HG02678 (cell line): Measurements from ENCODE around the gene APOLD1.
A peak's percentile ranks its signal among the peaks of the same experiment; 100 is the strongest.
"Not testable (repeated sequence)": the region's sequence is repeated elsewhere in the genome, so short reads cannot be mapped to it uniquely, and the experiment has no call there.

ENCODE experiments used
- ATAC-seq: cut with Tn5 transposase; IDR thresholded peaks from one replicate; pipeline ENCODE4 v1.9.1; 2021; ENCODE audit warnings: mild to moderate bottlenecking, moderate library complexity; ENCODE audit not compliant: unreplicated experiment

The APOLD1 gene, protein sequence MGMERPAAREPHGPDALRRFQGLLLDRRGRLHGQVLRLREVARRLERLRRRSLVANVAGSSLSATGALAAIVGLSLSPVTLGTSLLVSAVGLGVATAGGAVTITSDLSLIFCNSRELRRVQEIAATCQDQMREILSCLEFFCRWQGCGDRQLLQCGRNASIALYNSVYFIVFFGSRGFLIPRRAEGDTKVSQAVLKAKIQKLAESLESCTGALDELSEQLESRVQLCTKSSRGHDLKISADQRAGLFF

DNA sequence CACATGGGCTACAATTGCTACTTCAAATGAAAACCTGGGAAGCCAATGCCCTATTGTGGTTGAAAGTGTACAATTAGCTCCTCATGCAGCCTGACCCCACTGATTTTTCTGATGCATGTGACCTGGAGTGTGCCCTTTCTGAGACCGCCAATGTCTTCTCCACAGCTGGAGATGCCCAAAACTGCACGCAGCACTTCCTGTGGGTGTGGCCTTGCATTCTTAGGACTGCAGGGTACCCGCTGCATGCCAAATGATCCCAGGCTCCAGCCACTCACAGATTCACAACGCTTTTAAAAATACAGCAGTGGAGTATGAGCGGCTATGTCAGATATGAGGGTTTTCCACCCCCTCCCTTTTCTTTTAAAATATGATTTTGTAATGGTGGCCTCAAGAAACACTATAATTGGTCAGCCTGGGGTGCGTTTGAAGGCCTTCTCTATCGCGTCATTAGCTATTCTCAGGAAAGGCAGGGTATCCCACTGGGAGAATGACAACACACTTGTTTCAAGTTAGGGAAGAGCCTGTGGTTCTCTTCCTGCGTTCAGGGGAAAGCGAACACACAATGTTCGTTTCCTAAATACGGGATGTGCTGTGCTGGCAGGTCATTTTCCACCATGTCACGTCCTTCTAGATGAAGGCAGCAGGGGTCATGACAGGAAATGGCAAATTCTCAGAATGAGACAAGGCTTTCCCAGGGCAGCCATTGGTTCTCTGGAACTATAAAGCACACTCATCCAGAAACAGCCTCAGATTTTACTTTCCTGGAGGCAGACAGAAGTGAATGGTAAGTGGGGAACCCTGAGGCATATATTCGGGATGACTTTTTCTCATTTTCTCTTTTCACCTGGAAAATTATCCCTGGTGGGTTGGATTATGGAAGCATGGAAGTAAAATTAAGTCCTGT, at the start of gene APOLD1:
Gene APOLD1 (plus strand): TSS at position 749 of the 904 bp plus-strand sequence. CDS start 33 bp downstream, at position 782.
- ATAC-seq = no peak

DNA sequence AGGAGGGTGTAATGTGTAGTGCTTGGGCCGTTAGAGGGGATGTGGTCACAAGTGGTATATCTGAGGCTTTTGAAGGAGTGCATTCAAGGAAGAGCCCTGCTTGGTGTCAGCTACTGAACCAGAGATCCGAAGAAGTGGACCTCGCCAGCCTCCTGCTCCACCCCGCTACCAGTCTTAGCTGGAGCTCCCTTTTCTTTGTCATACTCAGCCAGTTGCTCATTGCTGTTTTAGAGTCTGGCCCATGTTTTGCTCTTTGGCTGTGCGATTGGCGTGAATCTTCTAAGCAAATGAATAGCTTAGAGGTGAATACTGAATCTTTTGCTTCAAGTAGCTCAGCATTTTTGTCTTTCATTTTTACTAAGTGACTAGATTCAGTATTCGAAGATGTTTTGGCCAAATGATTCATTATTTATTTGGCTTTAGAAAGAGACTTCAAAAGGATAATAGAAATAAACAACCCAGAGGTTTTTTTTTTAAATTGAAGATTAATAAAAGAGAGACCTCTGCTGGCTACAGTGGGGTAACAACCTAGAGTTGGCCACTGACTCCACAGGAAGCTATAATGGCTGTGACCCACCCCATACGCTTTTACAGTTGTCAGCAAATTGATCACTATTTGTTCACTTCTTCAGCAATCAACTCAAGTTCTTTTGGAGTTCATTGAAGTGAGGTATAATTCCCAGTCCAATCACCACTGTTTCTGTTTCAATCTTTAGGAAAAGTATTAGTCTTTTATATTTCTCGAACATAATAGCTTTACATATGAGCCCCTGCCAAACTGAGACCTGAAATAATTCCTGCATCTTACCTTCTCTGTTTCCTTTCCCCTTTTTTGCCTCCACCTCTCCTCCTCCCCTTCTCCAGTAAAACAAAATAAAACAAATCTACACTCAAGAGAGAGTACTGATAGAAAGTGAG, 48.4 kb upstream of the APOLD1 start:
- ATAC-seq = peak; percentile 78

DNA sequence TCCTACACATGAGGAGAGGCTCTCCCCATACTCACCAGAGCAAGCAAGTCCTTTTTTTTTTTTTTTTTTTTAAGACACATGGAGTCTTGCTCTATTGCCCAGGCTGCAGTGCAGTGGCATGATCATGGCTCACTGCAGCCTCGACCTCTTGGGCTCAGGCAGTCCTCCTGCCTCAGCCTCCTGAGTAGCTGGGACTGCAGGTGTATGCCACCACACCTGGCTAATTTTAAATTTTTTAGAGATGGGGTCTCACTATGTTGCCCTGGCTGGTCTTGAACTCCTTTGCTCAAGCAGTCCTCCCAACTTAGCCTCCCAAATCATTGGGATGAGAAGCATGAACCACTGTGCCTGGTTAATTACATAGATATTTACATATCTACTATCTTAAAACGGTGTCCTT, 47.3 kb upstream of the APOLD1 start:
- ATAC-seq = not testable (repeated sequence)

DNA sequence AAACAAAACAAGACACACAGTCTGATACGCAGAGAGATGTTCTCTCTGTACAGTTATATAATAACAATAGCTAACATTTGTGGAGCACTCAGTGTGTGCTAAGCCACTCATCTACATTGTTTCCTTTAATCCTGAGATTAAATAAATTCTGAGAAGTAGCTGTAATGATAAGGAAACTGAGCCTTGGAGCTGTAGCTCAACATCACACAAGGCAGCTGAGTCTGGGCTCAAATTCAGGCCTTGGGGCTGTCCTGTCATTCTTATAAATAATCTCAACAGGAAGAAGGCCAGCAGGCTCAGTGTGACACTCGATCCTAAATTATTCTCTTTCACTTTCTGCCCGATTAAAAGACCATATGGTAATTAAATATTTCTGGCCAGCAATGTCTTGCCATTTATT, 43.8 kb upstream of the APOLD1 start:
- ATAC-seq = no peak

DNA sequence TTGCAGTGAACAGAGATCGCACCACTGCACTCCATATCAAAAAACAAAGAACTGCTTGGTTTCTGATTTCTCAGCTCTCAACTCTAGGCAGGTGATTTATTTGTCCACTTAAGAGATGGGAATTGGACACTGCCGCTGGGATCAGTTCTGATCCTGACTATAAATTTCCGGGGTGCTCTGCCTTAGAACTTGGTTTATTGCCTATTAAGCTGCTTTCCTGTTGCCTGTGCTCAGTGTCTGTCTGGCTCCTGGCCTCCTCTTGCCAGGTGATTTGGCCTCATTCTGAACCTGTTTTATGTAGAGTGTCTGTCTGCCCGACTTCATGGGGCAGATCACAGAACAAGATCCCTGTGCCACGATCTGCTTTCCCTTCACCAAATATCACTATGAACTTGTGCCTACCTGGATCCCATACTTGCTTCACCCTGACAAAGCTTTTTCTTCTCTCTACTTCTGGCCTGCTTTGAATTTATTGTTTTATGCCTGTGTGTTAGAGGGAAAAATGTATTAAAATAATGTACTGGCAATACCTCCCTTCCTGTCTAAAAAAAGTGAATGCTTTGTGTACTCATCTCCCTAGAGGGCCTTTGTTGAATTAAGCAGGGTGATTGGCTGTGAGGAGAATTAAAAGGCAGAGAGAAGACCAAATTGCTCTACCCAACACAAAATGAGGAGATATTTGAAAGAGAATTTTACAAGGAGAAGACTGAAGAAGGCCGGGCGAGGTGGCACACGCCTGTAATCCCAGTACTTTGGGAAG, 40.7 kb upstream of the APOLD1 start:
- no peak for ATAC-seq

DNA sequence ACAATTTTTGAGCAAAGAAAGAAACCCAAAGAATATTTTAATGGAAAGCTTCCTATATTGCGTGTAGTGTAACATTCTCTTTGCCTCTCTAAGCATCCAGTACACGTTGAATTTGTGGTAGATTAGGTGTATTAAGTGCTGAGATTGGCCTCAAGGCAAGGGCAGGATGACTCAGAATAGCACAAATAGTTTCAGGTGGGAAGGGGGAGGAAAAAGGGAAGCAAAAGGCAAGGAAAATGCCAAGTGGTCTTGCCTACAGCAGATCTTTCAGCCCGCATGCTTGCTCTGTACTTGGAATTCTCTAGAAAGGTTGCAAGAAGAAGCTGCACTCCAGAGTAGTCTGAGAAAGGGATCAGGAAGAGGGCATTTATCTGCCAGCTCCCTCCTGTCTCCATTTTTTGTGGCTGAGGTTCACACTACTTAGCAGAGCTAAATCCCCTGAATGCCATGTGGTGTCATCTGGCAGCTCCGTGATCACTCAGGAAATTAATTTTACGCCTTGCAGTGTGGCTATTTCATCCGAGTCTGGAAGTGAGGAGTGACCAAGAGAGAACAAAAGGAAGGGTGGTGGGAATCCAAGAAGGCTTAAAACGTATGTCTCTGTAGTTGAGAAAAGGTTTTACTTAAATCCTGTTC, 39.8 kb upstream of the APOLD1 start:
- ATAC-seq = no peak

DNA sequence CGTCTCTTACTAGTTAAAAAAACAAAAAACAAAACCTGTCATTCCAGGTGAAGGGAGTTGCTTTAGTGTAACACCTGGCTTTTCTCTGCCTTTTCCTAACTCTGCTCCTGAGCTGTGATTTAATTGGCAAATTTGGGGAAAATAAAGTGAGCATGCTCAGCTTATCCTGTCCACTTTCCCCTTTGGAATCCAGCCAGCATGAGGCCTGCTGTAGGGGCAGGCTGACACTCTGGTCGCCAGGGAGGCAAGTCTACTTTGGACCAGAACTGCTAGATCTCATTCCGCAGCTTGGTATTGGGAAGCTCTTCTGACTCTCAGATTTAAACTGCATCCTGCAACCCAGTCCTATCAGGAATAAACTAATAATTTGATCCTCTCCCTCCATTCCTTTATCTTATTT, 38.2 kb upstream of the APOLD1 start:
- ATAC-seq = no peak

DNA sequence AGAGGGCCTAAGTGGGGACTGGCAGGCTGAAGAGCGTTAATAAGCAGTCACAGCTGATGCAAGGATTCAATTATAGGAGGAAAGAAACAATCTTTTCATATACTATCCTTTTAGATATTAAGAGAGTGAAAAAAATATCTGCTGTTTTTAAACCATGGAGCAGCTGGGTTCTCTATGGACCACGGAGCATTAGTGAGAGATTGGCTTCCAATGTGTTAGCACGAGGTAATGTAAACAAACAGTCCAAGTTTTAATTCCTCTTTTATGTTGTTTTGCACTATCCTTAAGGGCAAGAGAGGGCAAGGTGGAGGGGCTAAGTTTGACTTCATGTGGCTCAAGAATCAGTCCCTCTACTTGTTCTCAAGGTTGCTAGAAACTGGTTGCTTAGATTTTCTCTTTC, 37.4 kb upstream of the APOLD1 start:
- ATAC-seq = no peak

DNA sequence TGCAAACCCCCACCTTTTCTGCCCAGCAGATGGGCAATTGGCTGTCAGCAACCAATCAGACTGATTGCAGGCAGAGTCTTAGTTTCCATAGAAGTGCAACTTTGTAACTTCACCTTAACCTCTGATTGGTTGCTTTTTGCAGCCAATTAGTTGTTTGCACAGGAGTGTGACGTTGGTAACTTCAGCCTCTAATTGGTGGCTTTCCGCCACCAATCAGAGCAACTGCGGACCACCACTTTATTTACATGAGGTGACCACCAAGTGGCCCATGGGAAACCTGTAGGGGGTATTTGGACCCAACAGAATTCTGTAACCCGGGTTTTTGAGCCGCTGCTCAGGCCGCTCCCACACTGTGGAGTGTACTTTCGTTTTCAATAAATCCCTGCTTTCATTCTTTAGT, 36.0 kb upstream of the APOLD1 start:
- ATAC-seq = no peak

DNA sequence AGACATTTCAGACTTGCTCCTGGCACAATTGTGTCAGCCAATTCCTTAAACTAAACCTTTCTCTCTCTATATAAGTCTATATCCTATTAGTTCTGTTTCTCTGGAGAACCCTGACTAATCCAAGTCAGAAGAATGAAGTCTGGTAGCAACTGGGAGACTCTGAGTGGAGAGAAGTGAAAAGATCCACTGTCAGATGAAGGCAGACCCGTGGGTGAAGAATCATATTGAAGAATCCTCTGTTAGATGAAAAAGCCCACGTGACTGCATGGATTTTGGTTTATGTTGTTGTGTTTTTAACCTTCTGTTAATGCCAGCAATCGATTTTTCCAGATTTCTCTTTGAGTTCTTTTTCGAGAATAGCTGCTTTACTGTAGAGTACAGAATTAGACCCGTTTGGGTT, 29.5 kb upstream of the APOLD1 start:
- ATAC-seq = no peak

DNA sequence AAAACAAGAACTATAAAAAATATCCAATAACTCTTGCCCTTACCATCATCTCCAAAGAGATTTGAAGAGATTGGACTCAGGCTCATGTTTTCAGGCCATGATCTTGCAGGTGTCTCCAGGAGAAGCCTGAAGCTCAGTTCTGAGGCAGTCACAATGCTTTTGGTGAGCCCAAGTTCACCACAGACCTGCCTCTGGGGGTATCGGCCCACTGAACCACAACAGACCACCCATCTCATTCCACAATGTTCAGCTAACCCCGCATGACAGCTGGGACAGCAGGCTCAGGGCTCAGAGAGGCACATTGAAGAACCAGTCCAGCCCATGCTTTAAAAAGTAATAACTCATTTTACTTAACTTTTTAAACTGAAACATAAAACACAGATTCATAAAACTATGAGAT, 28.3 kb upstream of the APOLD1 start:
- no peak for ATAC-seq

DNA sequence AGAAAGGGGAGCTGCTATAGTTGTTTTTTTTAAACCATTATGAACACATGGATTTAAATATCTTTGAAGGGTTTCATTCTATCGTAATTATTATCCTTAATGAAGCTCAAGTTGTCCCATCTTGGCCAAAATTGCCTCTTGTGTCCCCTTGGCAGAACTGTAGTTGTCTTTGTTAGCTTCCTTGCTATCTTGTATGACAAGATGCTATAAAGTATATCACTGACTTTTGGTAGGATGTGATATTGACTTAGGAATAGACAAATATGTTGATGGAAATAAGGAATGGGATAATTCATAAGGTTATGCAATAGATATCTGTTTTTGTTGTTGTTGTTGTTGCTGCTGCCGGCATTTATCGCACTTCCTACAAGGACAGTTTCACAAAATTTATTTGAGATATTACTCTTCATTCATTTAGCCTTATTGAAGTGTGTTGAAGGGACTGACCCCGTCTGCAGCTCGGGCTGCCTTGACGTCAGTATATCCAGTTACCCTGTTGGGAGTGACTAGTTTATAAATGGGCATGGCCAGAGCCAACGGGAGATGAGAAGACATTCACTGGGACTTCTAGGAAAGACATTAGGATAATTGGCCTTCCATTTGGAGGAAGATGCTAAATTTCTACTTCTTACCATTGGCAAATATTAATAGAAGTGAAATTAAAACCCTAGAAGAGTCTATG, 26.1 kb upstream of the APOLD1 start:
- ATAC-seq = no peak

DNA sequence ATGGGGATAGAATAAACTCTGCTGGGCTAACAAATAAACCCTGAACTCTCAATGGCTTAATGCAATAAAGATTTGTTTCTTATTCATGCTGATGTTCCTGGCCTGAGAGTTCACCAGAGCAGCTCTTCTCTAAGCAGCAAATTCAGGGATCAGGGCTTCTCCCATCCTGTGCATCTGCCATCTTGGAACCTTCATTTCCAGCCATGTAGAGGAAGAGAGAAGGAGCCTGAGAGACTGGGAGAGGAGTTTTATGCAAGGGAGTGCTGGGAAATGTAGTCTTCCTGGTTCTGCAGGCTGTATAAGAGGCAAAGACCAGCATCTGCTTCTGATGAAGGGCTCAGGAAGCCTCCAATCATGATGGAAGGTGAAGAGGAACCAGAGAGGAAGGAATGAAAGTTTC, 20.6 kb upstream of the APOLD1 start:
- no peak for ATAC-seq

DNA sequence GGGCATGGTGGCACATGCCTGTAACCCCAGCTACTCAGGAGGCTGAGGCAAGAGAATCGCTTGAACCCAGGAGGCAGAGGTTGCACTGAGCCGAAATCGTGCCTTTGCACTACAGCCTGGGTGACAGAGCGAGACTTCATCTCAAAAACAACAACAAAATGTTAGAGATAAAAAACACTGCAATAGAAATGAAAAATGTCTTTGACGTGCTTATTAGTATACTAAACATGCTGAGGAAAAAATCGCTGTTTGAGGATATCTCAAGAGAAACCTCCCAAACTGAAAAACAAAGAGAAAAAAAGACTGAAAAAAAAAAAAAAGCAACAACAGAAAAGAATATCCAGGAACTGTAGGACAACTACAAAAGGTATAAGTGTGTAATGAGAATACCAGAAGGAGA, 15.2 kb upstream of the APOLD1 start:
- no peak for ATAC-seq

DNA sequence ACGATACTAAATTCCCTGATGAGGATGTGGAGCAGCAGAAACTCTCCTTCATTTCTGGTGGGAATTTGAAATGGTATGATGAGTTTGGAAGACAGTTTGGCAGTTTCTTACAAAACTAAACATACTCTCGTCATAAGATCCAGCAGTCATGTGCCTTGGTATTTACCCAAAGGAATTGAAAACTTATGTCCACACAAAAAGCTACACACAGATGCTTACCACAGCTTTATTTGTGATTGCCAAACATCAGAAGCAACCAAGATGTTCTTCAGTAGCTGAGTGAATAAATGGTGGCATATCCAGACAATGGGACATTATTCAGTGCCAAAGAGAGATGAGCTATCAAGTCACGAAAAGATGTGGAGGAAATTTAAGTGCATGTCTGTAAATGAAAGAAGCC, 10.7 kb upstream of the APOLD1 start:
- ATAC-seq = no peak

DNA sequence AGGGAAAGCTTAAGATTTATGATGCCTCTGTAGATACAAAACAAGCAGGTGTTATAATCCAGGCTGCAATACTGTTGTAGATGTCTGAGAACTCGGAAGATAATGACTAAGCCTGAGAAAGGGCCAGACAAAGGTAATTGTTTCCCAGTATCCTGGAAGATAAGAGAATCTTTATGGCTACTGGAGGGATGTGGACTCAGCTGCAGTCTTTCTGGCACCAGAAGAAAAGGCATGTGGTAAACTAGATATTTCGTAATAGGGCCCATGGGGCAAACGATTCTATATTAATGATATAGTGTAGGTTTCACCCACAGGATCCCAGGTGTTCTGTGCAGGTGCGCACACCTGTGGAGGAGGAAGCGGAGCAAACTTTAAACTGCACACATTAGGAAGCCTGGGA, 9.2 kb upstream of the APOLD1 start:
- ATAC-seq = no peak

DNA sequence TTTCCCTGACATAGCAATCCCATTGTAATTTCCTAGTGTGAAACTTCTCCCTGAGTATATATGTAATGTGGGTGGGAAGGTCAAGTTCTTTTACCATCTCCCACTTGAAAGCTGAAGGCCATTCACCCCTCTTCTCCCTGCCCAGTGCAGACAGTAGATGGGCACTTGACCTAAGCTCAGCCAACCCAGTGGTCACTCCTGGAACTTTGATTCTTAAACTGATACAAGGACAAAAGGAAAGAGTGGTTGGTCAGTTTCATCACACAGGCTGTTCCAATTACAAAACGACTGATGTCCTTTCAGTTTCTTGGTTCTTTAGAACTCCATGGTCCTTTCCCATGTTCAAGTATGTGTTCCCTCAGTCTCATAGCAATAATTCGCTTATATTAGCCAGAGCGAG, 8.4 kb upstream of the APOLD1 start:
- ATAC-seq = no peak

DNA sequence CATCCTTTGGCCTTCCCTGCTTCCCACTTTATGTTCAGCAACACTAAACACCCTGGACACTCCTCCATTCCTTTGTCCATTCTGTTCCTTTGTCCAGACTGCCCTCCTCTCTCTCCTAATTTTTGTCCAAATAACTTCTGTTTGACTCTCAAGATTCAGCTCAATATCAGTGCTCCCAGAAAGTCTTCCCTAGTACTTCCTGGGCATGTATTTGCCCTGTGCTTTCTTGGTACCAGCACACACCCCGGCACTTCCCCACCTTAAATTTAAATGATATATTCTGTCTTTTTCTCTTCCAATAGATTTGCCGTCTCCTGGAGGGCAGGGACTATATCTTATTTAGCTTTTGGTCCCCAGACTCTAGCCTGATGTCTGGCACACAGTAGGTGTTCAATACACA, 6.5 kb upstream of the APOLD1 start:
- no peak for ATAC-seq

DNA sequence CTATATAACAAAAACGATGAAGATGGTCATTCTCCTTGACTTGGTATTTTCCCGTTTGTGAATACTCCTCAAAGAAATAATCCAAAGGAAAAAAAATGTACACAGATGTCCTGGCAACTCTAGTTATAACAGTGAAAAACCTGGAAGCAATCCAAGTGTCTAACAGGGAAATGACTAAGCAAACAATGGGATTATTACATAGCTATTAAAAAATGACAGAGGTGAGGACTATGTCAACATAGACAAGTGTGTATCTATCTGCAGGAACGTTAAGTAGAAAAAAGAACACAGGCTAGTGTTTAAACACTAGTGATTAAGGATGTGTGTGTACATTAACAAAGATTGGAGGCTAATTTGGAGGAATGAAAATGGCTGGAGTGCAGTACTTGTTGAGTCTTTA, 5.9 kb upstream of the APOLD1 start:
- ATAC-seq = no peak

DNA sequence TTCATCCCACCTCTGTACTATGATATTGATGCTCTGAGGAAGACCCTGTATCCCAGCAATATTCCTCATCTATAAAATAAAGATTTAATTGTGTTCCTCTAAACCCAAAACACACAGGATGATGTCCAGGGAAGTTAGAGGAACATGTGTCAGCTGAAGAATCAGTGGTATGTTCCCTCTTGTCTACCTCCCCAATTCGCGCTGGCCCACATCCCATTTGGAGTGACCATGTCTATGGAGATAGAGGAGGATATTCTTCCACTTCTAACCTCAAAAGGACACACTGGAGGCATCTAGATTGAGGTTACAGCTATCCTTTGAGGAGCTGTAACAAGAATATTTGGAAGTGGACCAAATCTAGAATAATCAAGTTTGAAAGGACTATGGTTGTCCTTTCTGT, 1.3 kb upstream of the APOLD1 start:
- no peak for ATAC-seq
